Activated CD8-positive, alpha-beta memory T cell treated with anti-CD3 and anti-CD28 coated beads, Interleukin-2, amount 50 U/mL, for 1 hour (primary cell): ENCODE data around the gene DHRSX.
"Not testable (repeated sequence)": the region's sequence is repeated elsewhere in the genome, so short reads cannot be mapped to it uniquely, and the experiment has no call there.

Experiments
- DNase-seq: peaks from one replicate; pipeline ENCODE4 v3.0.0-alpha.2; 2020; ENCODE audit errors: extremely low read depth

The DHRSX gene

DNA sequence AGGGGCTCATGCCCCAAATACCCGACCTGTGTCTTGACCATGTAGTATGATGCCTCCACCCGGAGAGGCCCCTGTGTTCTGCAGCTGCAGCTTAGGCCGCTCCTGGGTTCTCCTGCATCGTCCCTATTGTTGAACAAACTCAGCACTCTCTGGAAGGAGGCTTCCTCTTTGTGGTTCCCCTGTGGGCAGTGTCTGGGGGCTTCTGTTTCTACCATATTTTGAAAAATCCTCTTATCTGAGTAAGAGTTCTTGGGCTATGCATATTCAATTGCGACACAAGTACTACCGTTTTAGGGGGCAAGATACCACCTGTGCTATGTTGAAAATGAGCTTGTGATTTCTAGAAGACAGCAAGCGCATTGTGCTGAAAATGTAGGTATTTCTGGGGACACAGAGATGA is 276.6 kb downstream of the DHRSX start:
- DNase-seq, result no peak

DNA sequence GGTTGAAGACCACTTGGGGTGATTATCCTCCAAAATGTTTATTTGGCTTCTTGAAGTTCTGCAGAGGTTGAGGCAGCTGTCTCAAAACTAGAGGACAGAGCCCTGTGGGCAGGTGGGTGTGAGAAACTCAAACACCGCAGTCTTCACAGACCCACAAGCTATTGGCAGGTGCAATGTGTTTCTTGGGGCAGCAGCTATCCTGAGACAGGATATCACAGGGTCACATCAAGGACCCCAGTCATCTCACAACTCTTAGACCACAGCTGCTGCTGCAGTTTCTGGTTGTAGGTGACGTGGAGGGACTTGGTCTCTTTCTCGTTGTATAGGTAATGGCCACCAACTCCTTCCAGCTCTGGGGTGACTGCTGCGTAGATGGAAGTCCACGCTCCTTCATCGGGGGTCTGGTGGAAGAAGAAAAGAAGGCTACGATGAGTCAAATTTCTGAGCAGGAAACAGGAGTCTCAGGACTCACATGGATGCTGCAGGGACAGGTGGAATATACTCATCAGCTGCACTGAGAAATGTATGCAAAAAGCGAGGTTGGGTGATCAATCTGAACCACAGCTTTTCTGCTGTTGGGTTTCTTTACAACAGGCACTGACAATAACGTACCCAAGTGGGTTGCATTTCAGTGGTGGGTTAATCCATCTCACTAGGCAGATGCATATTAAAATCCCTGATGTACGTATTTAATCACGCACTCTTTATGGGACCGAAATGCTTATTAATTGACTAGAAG is 279.8 kb downstream of the DHRSX start:
- no peak for DNase-seq

DNA sequence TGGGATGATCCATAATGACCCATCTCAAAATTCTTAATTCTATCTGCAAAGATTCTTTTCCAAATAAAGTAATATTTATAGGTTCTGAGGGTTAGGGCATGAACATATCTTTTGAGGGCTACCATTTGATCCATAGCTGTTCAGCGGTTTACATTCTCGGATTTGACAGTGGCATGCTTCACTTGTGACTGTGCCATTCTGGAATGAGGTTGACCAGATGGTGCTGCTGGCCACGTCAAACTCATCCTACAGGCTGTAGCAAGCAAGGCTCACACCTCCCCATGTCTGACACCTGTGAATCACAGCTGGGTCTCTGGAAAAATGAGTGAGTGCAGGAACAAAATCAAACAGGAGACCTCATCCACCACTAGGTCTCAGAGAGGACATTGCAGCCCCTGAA is 280.5 kb downstream of the DHRSX start:
- DNase-seq, result no peak

- DNase-seq, result not testable (repeated sequence)
Measured at GRCh38 chrX:2214138-2214823, 286.5 kb downstream of the DHRSX start.

- DNase-seq, result not testable (repeated sequence)
Measured at GRCh38 chrX:2211667-2212066, 289.1 kb downstream of the DHRSX start.

GRCh38 chrX:2193273-2193592 is 307.5 kb downstream of the DHRSX start:
- DNase-seq, result no peak

GRCh38 chrX:2192584-2193272 is 308.0 kb downstream of the DHRSX start:
- no peak for DNase-seq

GRCh38 chrX:2188840-2189239 is 311.9 kb downstream of the DHRSX start:
- no peak for DNase-seq

DNA sequence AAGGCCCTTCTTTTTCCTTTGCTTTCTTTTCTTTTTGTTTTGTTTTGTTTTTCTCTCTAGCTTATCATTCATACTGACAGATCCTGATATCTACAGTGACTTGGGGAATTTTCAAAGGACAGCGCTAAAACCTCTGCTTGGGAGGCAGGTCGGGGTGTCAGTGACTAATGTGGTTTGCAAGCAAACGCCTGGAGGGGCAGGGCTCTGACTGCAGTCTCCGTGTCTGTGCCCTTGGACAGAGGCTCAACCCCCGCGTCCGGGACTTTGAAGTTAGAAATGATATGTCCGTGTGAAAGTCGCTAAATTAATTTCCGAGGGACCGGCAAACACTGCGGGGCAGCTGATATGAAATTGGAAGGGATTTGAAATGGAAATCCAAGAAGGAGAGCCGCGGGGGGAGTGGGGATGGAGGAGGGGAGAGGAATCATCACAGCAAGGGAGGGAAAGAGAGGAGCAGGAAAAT is 312.4 kb downstream of the DHRSX start:
- no peak for DNase-seq

DNA sequence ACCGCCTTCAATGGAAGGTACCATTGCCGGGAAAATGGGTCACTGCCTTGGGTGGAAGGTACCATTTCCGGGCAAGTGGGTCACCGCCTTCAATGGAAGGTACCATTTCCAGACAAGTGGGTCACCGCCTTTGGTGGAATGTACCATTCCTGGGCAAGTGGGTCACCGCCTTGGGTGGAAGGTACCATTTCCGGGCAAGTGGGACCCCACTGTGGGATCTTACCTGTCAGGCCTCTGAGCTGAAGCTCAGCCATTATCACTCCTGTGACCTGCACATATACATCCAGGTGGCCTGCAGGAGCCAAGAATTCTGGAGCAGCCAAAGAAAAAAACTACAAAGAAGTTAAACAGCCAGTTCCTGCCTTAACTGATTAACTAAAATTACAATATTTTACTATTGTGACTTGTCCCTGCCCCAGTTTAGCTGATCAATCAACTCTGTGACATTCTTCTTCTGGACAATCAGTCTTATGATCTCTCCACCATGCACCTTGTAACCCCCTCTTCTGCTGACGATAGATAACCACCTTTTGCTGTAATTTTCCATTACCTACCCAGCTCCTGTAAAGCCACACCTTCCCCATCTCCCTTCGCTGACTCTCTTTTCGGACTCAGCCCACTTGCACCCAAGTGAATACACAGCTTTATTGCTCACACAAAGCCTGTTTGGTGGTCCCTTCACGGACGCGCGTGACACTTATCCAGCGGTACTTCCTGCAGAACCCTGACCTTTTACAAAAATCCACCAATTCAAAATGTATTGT is 313.2 kb downstream of the DHRSX start:
- DNase-seq, result no peak

- DNase-seq, result no peak
Measured at GRCh38 chrX:2185341-2186082, 315.3 kb downstream of the DHRSX start.

DNA sequence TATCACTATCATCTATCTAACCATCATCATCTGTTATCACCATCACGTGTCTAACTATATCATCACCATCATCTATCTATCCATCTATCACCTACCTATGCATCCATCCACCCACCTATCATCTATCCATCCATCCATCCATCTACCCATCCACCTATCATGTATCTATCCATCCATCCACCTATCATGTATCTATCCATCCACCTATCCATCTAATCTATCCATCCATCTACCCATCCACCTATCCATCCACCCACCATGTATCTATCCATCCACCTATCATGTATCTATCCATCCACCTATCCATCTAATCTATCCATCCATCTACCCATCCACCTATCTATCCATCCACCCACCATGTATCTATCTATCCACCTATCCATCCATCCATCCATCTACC is 316.7 kb downstream of the DHRSX start:
- no peak for DNase-seq

- DNase-seq, result no peak
Measured at GRCh38 chrX:2183193-2183725, 317.5 kb downstream of the DHRSX start.

GRCh38 chrX:2177541-2177940 is 323.2 kb downstream of the DHRSX start:
- DNase-seq, result no peak

DNA sequence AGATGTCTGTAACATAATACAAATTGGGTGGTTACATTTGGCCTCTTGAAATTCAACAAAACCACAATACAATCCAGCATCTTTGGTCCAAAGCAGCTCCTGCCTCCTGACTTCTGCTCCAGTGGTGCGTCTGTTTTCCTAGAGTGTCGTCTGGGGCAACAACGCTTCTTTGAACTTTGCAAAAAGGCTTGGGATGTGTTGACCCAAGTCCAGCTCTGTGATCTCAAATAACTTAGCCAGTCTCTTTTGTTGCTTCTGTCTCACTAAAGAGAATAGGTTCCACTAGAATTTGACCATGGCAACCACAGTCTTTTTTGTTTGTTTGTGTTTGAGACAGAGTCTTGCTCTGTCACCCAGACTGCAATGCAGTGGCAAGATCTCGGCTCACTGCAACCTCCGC is 324.0 kb downstream of the DHRSX start:
- DNase-seq, result no peak

DNA sequence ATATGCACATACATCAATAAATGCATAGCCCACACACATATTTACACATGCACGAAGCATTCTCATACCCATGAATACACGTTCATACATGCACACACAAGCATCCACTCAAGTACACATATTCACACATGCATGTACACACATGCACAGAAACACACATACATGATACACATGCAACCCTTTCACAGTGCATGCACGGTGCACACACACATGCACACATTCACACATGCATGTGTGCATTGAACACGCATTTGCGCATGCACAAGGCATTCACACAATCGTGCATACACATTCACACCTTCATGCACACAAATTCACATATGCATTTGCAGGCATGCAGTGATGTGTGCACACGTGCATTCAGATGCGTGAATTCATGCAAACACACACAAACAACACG is 324.5 kb downstream of the DHRSX start:
- no peak for DNase-seq

- no peak for DNase-seq
Measured at GRCh38 chrX:2172359-2172758, 328.4 kb downstream of the DHRSX start.
